SK-N-MC (cell line): ENCODE results near the gene TBPL2.

Source experiments
- EZH2 ChIP-seq: fragments of 200-600 bp; sonication (generic); IDR thresholded peaks from one replicate; pipeline ENCODE4 v1.6.1; 2017; ENCODE audit warnings: antibody characterized with exemption
- FOXP2 ChIP-seq: optimal IDR thresholded peaks from 2 replicates; pipeline ENCODE3; 2011; ENCODE audit warnings: mild to moderate bottlenecking, moderate library complexity; ENCODE audit not compliant: insufficient read depth; ENCODE audit errors: extremely low read length, control extremely low read depth
- POLR2AphosphoS5 ChIP-seq: IDR thresholded peaks from 2 replicates; pipeline ENCODE4 v1.6.1; 2012; ENCODE audit warnings: mild to moderate bottlenecking, low read depth, low read length, borderline replicate concordance

GRCh38 chr14:55401751-55402150, 38.7 kb downstream of the TBPL2 start:
- TF ChIP-seq FOXP2 (no peak), EZH2 (no peak), POLR2AphosphoS5 (no peak)
